HepG2 (cell line): Measurements from ENCODE around the gene DLX1. TPM values are rescaled to one million over a fixed set of nuclear protein-coding genes. Genes with fewer than 3 reads are reported as not detected.

Experiments
- AGO1 ChIP-seq: fragments of 200-400 bp; formaldehyde crosslinking; IDR thresholded peaks from 2 replicates; pipeline ENCODE4 v1.6.1; 2017; ENCODE audit warnings: mild to moderate bottlenecking, low read depth, low read length, moderate library complexity; ENCODE audit not compliant: poor library complexity, severe bottlenecking
- ARNTL ChIP-seq: sonication (generic); formaldehyde crosslinking; IDR thresholded peaks from 2 replicates; pipeline ENCODE4 v1.4.0; 2020; ENCODE audit warnings: mild to moderate bottlenecking, missing genetic modification reagents
- CBX5 ChIP-seq: sonication (generic); formaldehyde crosslinking; IDR thresholded peaks from 2 replicates; pipeline ENCODE4 v1.4.0; 2020; ENCODE audit warnings: missing genetic modification reagents, borderline replicate concordance
- FOXA3 ChIP-seq: IDR thresholded peaks from 2 replicates; pipeline ENCODE4 v1.6.1; 2016; ENCODE audit warnings: missing genetic modification reagents, missing compliant biosample characterization
- HOXA9 ChIP-seq: sonication (generic); formaldehyde crosslinking; IDR thresholded peaks from 2 replicates; pipeline ENCODE4 v1.8.1; 2022; ENCODE audit warnings: missing genetic modification reagents, mild to moderate bottlenecking, moderate library complexity, borderline replicate concordance
- ISL2 ChIP-seq: sonication (generic); formaldehyde crosslinking; IDR thresholded peaks from 2 replicates; pipeline ENCODE4 v1.5.0; 2020; ENCODE audit warnings: missing genetic modification reagents
- KDM6A ChIP-seq: IDR thresholded peaks from 2 replicates; pipeline ENCODE4 v1.6.1; 2016; ENCODE audit warnings: low read depth
- MBD4 ChIP-seq: IDR thresholded peaks from 2 replicates; pipeline ENCODE4 v1.6.1; 2012; ENCODE audit warnings: low read length, inconsistent platforms, borderline replicate concordance
- MBNL3 ChIP-seq: fragments of 250-450 bp; sonication (Bioruptor Pico); conservative IDR thresholded peaks from 2 replicates; pipeline ENCODE4 v1.8.0; 2022; ENCODE audit warnings: mild to moderate bottlenecking, inconsistent platforms
- NR2C2 ChIP-seq: sonication (generic); formaldehyde crosslinking; IDR thresholded peaks from 2 replicates; pipeline ENCODE4 v1.4.0; 2020; ENCODE audit warnings: missing genetic modification reagents, mild to moderate bottlenecking, moderate library complexity, borderline replicate concordance
- SAP130 ChIP-seq: IDR thresholded peaks from 2 replicates; pipeline ENCODE4 v1.6.1; 2016; ENCODE audit warnings: low read depth
- SIX4 ChIP-seq: sonication (generic); formaldehyde crosslinking; IDR thresholded peaks from 2 replicates; pipeline ENCODE4 v1.4.0; 2020; ENCODE audit warnings: missing genetic modification reagents
- SMC3 ChIP-seq: IDR thresholded peaks from 2 replicates; pipeline ENCODE4 v1.6.1; 2011; ENCODE audit warnings: low read length, improper control_type of control experiment
- ZFP41 ChIP-seq: sonication (generic); formaldehyde crosslinking; IDR thresholded peaks from 2 replicates; pipeline ENCODE4 v1.4.0; 2020; ENCODE audit warnings: mild to moderate bottlenecking, missing genetic modification reagents, borderline replicate concordance
- ZFY ChIP-seq: sonication (generic); formaldehyde crosslinking; IDR thresholded peaks from 2 replicates; pipeline ENCODE4 v1.4.0; 2020; ENCODE audit warnings: missing genetic modification reagents
- ZNF143 ChIP-seq: sonication (generic); formaldehyde crosslinking; IDR thresholded peaks from 2 replicates; pipeline ENCODE4 v1.4.0; 2020; ENCODE audit warnings: missing genetic modification reagents
- ZNF350 ChIP-seq: sonication (generic); formaldehyde crosslinking; IDR thresholded peaks from 2 replicates; pipeline ENCODE4 v1.4.0; 2020; ENCODE audit warnings: mild to moderate bottlenecking, low read depth, missing genetic modification reagents, borderline replicate concordance
- ZNF530 ChIP-seq: sonication (generic); formaldehyde crosslinking; IDR thresholded peaks from 2 replicates; pipeline ENCODE4 v1.5.0; 2020; ENCODE audit warnings: low read depth, mild to moderate bottlenecking, missing genetic modification reagents
- ZNF891 ChIP-seq: sonication (generic); formaldehyde crosslinking; IDR thresholded peaks from 2 replicates; pipeline ENCODE4 v1.5.0; 2020; ENCODE audit warnings: mild to moderate bottlenecking, missing genetic modification reagents
- polyA plus RNA-seq, 8 experiments: library from polyadenylated mRNA; depleted of rRNA in 3 of 8; stranded (reverse) in 7 of 8; unstranded in 1 of 8; fragments of >200 nt; fragmentation: Illumina TruSeq in 4 of 8; extraction: Trizol in 4 of 8; gene quantifications; 2 replicates each; pipeline versions ENCODE4 v1.2.1 to v1.2.3, GENCODE V29; 2011 to 2016; ENCODE audit warnings: low read depth in 4 of 8, missing spikeins in 1 of 8, mixed read lengths in 1 of 8; ENCODE audit not compliant: insufficient read depth in 1 of 8
- total RNA-seq, 5 experiments: library from RNA; depleted of rRNA; stranded (reverse); fragments of >200 nt; fragmentation: Illumina TruSeq; extraction: Trizol; gene quantifications; 2 replicates each; pipeline ENCODE4 v1.2.3, GENCODE V29; 2016; ENCODE audit warnings: low read depth in 1 of 5
- TF ChIP-seq, protein P1 (sequence below): sonication (generic); formaldehyde crosslinking; IDR thresholded peaks from 2 replicates; pipeline ENCODE4 v1.4.0; 2020; ENCODE audit warnings: mild to moderate bottlenecking, missing genetic modification reagents
- TF ChIP-seq, protein P2 (sequence below): sonication (generic); formaldehyde crosslinking; IDR thresholded peaks from 2 replicates; pipeline ENCODE4 v1.9.0; 2021; ENCODE audit warnings: missing genetic modification reagents, mild to moderate bottlenecking, borderline replicate concordance
- TF ChIP-seq, protein P3 (sequence below): IDR thresholded peaks from 2 replicates; pipeline ENCODE4 v1.6.1; 2016
- TF ChIP-seq, protein P4 (sequence below): sonication (generic); formaldehyde crosslinking; IDR thresholded peaks from 2 replicates; pipeline ENCODE4 v1.4.0; 2020; ENCODE audit warnings: mild to moderate bottlenecking, missing genetic modification reagents
- TF ChIP-seq, protein P5 (sequence below): sonication (generic); formaldehyde crosslinking; IDR thresholded peaks from 2 replicates; pipeline ENCODE4 v1.8.1; 2023; ENCODE audit warnings: mild to moderate bottlenecking, moderate library complexity, missing genetic modification reagents

Gene DLX1
- total and polyA plus RNA-seq, 2 of the 13 experiments (the other 11 are each of a cell fraction or from before 2014, with no cell fraction given): 0.18 to 0.86 TPM

DNA sequence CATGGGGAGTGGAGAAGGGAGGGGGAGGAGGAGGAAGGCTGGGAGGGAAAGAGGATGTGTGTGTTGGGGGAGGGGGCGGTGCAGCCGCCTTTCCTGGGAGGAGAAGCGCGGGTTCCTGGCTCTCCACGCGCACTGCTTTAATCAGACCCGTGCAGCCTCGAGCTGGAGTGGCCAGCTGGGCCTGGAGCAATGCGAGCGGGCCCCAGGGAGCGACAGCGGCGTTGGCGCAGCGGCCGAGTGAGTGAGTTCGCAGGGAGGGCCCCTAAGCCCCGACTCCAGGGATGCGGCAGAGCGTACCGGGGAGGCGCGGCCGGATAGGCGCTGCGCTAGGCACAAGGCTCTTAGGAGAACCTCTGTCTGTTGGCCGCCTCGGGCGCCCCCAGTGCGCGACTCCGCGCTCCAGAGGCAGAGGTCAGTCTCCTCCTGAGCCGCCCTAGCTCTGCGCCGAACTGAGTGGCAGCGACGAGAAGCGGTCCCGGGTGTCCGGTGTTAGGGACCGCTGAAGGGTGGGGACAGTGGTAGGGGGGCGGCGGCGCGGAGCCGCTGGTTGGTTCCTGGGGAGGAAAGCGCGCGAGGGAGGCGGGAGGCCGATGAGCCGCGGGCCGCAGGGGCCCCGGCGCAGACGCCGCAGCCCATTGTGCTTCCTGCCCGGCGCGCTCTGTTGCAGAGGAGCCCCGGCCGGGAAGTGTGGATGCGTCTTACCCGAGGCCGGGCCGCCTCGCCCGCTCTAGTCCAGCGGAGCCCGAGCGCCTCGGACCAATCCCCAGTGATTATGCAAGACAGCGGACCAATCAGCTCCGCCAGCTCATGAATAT is 455 bp upstream of the DLX1 start (continued):
- 0 out of 2 replicates have a peak, but pooled peaks have one; percentile 50 for TF ChIP-seq CBX5 (CRISPR knock-in tag)
- TF ChIP-seq FOXA3 (CRISPR knock-in tag): peak; percentile 6; the same call in 1 of the 2 replicates
- no peak for TF ChIP-seq SIX4 (CRISPR knock-in tag)
- TF ChIP-seq KDM6A (CRISPR knock-in tag): no peak
- TF ChIP-seq, protein P1, sequence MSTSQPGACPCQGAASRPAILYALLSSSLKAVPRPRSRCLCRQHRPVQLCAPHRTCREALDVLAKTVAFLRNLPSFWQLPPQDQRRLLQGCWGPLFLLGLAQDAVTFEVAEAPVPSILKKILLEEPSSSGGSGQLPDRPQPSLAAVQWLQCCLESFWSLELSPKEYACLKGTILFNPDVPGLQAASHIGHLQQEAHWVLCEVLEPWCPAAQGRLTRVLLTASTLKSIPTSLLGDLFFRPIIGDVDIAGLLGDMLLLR: 0 out of 2 replicates have a peak, but pooled peaks have one; percentile 49
- TF ChIP-seq ZNF350 (CRISPR knock-in tag): no peak
- TF ChIP-seq AGO1: no peak
- peak; percentile 71 for TF ChIP-seq ZFY
- TF ChIP-seq ZNF143 (CRISPR knock-in tag): no peak
- TF ChIP-seq ISL2: peak; percentile 76
- peak; percentile 54; the same call in 1 of the 2 replicates for TF ChIP-seq SAP130
- TF ChIP-seq, protein P2, sequence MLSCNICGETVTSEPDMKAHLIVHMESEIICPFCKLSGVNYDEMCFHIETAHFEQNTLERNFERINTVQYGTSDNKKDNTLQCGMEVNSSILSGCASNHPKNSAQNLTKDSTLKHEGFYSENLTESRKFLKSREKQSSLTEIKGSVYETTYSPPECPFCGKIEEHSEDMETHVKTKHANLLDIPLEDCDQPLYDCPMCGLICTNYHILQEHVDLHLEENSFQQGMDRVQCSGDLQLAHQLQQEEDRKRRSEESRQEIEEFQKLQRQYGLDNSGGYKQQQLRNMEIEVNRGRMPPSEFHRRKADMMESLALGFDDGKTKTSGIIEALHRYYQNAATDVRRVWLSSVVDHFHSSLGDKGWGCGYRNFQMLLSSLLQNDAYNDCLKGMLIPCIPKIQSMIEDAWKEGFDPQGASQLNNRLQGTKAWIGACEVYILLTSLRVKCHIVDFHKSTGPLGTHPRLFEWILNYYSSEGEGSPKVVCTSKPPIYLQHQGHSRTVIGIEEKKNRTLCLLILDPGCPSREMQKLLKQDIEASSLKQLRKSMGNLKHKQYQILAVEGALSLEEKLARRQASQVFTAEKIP: no peak
- 0 out of 2 replicates have a peak, but pooled peaks have one; percentile 12 for TF ChIP-seq ZNF891 (CRISPR knock-in tag)
- TF ChIP-seq, protein P3, sequence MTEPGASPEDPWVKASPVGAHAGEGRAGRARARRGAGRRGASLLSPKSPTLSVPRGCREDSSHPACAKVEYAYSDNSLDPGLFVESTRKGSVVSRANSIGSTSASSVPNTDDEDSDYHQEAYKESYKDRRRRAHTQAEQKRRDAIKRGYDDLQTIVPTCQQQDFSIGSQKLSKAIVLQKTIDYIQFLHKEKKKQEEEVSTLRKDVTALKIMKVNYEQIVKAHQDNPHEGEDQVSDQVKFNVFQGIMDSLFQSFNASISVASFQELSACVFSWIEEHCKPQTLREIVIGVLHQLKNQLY (CRISPR knock-in tag): no peak
- TF ChIP-seq, protein P4, sequence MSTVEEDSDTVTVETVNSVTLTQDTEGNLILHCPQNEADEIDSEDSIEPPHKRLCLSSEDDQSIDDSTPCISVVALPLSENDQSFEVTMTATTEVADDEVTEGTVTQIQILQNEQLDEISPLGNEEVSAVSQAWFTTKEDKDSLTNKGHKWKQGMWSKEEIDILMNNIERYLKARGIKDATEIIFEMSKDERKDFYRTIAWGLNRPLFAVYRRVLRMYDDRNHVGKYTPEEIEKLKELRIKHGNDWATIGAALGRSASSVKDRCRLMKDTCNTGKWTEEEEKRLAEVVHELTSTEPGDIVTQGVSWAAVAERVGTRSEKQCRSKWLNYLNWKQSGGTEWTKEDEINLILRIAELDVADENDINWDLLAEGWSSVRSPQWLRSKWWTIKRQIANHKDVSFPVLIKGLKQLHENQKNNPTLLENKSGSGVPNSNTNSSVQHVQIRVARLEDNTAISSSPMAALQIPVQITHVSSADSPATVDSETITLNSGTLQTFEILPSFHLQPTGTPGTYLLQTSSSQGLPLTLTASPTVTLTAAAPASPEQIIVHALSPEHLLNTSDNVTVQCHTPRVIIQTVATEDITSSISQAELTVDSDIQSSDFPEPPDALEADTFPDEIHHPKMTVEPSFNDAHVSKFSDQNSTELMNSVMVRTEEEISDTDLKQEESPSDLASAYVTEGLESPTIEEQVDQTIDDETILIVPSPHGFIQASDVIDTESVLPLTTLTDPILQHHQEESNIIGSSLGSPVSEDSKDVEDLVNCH (CRISPR knock-in tag): 0 out of 2 replicates have a peak, but pooled peaks have one; percentile 28
- no peak for TF ChIP-seq ZNF530 (CRISPR knock-in tag)
- TF ChIP-seq HOXA9 (CRISPR knock-in tag): no peak
- no peak for TF ChIP-seq MBNL3 (CRISPR knock-in tag)
- no peak for TF ChIP-seq NR2C2 (CRISPR knock-in tag)
- TF ChIP-seq SMC3: no peak
- no peak for TF ChIP-seq ZFP41 (CRISPR knock-in tag)
- TF ChIP-seq, protein P5, sequence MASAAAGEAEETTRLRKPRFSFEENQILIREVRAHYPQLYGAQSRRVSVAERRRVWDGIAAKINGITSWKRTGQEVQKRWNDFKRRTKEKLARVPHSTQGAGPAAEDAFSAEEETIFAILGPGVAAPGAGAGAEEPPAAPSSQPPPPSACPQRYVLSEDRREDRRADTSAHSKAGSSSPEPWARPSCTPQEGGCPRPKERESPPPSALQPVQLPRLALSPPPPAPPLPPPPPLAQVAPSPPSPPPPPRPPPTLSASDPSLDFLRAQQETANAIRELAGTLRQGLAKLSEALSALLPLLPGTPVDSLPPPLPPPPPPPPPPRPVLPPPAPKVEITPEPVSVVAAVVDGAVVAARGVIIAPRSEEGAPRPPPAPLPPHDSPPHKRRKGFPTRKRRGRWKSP (CRISPR knock-in tag): peak; percentile 94
- no peak for TF ChIP-seq MBD4
- peak; percentile 43; the same call in 1 of the 2 replicates for TF ChIP-seq ARNTL (CRISPR knock-in tag)
